ENCODE measurements around the gene KCNC1. TPM values are rescaled to one million over a fixed set of nuclear protein-coding genes. Genes with fewer than 3 reads are reported as not detected.

Gene KCNC1
- total RNA-seq, 1 donor from 2014 or later, result not detected

DNA sequence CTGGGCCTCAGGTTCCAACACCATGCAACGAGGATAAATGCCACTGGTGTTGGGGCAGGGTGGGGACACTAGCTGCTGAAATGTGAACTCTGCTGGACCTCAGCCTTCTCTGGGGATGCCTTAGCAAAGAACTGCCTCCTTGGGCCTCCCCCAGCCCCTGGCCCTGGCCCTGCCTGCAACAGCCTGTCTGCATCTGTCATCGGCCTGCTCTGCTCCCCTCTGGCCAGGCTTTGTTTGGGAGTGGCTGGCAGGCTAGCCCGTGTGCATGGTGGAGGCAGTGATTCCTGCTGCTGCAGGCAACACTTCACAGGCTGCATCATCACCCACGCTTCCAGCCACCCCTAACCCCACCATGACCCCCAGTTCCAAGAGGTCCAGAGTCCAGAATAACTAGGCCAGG, 26.8 kb upstream of the KCNC1 start:
- H3K4me1 ChIP-seq, result no peaks in the 10 kb centered on the region
- TF ChIP-seq CTCF (IDR thresholded peaks at IDR 0.05), result no peak
- no peaks in the 10 kb centered on the region for H3K27me3 ChIP-seq
- no peaks in the 10 kb centered on the region for H3K9me3 ChIP-seq
- intact Hi-C loops (cut with DNase I), result no loop called here
- DNase-seq (ENCODE audit: low spot score in 2 of 2), result no peak
- H3K36me3 ChIP-seq, result no peaks in the 10 kb centered on the region
- no peak overlapping the region for H3K27ac ChIP-seq
- no peak overlapping the region for H3K4me3 ChIP-seq

GRCh38 chr11:17711836-17712235, 22.7 kb upstream of the KCNC1 start:
- Histone ChIP-seq H3K27me3 (no peaks in the 10 kb centered on the region), H3K4me3 (no peak overlapping the region), H3K36me3 (no peaks in the 10 kb centered on the region), H3K27ac (no peak overlapping the region), H3K4me1 (no peaks in the 10 kb centered on the region), H3K9me3 (no peaks in the 10 kb centered on the region)
- TF ChIP-seq CTCF (IDR thresholded peaks at IDR 0.05), result no peak
- no peak for DNase-seq (ENCODE audit: low spot score in 2 of 2)
- intact Hi-C loops (cut with DNase I), result no loop called here

DNA sequence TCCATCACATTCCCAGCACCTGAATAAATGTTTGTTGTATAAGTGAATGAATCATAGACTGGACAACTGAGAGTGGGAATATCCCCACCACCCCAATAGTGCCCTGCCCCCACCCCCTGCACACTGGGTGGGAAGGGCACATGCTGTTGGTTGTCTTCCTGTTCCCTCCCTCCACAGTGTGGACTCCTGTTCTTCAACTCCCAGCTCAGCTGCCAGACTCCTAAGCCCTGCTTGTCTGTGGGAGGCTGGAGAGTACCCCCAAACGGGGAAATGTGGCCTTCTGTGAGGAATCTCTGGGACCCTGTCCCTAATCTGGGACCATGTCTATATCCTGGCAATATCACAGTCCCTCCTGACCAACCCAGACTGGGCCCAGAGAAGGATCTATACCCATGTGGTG, 20.7 kb upstream of the KCNC1 start:
- Histone ChIP-seq H3K36me3 (no peaks in the 10 kb centered on the region), H3K27me3 (no peaks in the 10 kb centered on the region), H3K4me3 (no peak overlapping the region), H3K4me1 (no peaks in the 10 kb centered on the region), H3K9me3 (no peaks in the 10 kb centered on the region), H3K27ac (no peak overlapping the region)
- TF ChIP-seq CTCF (IDR thresholded peaks at IDR 0.05), result no peak
- DNase-seq (ENCODE audit: low spot score in 2 of 2), result no peak
- intact Hi-C loops (cut with DNase I), result no loop called here

GRCh38 chr11:17714356-17714854, 20.2 kb upstream of the KCNC1 start:
- DNase-seq (ENCODE audit: low spot score in 2 of 2), result no peak
- Histone ChIP-seq H3K9me3 (no peaks in the 10 kb centered on the region), H3K4me1 (no peaks in the 10 kb centered on the region), H3K27me3 (no peaks in the 10 kb centered on the region), H3K27ac (no peak overlapping the region), H3K36me3 (no peaks in the 10 kb centered on the region), H3K4me3 (no peak overlapping the region)
- intact Hi-C loops (cut with DNase I), result no loop called here
- TF ChIP-seq CTCF (IDR thresholded peaks at IDR 0.05), result no peak

DNA sequence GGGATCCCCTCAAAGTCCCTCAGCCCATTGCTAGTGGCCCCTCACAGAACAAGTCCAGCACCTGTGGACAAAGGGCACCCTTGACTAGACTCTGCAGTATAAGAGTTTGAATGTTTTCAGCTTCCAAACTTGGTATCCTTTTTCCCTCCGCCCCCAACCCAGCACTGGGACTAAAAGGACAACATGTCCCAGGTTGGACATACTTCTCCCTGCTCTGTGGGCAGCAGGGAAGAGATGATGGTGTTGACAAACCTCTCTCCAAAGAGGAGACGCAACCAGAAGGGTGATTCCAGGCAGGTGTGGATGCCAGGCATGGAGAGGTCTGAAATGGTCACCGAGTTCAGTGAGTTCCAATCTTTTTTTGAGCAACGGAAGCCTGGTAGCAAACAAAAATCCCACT, 19.7 kb upstream of the KCNC1 start:
- DNase-seq (ENCODE audit: low spot score in 2 of 2), result no peak
- no peak for TF ChIP-seq CTCF (IDR thresholded peaks at IDR 0.05)
- H3K9me3 ChIP-seq, result no peaks in the 10 kb centered on the region
- H3K36me3 ChIP-seq, result no peaks in the 10 kb centered on the region
- no peak overlapping the region for H3K27ac ChIP-seq
- no peaks in the 10 kb centered on the region for H3K27me3 ChIP-seq
- intact Hi-C loops (cut with DNase I), result no loop called here
- no peaks in the 10 kb centered on the region for H3K4me1 ChIP-seq
- no peak overlapping the region for H3K4me3 ChIP-seq

DNA sequence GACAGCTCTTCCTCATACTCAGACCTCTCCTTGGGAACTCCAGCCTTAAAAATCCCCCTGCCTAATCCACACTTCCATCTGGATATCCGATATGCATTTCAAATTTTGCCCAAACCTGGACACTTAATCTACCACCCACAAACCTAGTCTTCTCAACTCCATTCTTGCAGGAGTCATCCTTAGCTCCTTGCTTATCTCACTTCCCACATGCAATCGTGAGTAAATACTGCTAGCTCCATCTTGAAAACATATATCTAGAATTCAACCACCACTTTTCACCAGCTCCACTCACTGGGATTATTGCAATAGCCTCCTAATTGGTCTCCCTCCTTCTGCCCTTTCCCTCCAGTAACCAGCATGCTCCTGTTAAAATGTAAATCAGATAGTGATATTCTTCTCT, 17.8 kb upstream of the KCNC1 start:
- no peak for DNase-seq (ENCODE audit: low spot score in 2 of 2)
- no peak overlapping the region for H3K27ac ChIP-seq
- intact Hi-C loops (cut with DNase I), result no loop called here
- no peak for TF ChIP-seq CTCF (IDR thresholded peaks at IDR 0.05)
- no peaks in the 10 kb centered on the region for H3K9me3 ChIP-seq
- no peaks in the 10 kb centered on the region for H3K36me3 ChIP-seq
- peaks cover 0 to 6% of the 10 kb centered on the region in 2 donors for H3K4me1 ChIP-seq
- no peak overlapping the region for H3K4me3 ChIP-seq
- H3K27me3 ChIP-seq, result peaks cover 5% of the 10 kb centered on the region

All from ascending aorta (tissue), 2 donors.